ENCODE data around the gene RALGPS2.

GRCh38 chr1:178926046-178926445 is 201.0 kb downstream of the RALGPS2 start:
- TF ChIP-seq, protein P1, sequence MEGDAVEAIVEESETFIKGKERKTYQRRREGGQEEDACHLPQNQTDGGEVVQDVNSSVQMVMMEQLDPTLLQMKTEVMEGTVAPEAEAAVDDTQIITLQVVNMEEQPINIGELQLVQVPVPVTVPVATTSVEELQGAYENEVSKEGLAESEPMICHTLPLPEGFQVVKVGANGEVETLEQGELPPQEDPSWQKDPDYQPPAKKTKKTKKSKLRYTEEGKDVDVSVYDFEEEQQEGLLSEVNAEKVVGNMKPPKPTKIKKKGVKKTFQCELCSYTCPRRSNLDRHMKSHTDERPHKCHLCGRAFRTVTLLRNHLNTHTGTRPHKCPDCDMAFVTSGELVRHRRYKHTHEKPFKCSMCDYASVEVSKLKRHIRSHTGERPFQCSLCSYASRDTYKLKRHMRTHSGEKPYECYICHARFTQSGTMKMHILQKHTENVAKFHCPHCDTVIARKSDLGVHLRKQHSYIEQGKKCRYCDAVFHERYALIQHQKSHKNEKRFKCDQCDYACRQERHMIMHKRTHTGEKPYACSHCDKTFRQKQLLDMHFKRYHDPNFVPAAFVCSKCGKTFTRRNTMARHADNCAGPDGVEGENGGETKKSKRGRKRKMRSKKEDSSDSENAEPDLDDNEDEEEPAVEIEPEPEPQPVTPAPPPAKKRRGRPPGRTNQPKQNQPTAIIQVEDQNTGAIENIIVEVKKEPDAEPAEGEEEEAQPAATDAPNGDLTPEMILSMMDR (IDR thresholded peaks at IDR 0.05) = no peak
- TF ChIP-seq EP300 (IDR thresholded peaks at IDR 0.05) (no peak), POLR2A (IDR thresholded peaks at IDR 0.05) (no peak)

All from tibial nerve (tissue), 4 donors.